HG03457 (cell line): ENCODE measurements around the gene TRIM67.

Experiments used
- ATAC-seq: cut with Tn5 transposase; IDR thresholded peaks from one replicate; pipeline ENCODE4 v1.9.1; 2021; ENCODE audit warnings: moderate number of reproducible peaks; ENCODE audit not compliant: unreplicated experiment

TRIM67 gene

GRCh38 chr1:231231511-231231910, 69.7 kb downstream of the TRIM67 start:
- no peak for ATAC-seq

DNA sequence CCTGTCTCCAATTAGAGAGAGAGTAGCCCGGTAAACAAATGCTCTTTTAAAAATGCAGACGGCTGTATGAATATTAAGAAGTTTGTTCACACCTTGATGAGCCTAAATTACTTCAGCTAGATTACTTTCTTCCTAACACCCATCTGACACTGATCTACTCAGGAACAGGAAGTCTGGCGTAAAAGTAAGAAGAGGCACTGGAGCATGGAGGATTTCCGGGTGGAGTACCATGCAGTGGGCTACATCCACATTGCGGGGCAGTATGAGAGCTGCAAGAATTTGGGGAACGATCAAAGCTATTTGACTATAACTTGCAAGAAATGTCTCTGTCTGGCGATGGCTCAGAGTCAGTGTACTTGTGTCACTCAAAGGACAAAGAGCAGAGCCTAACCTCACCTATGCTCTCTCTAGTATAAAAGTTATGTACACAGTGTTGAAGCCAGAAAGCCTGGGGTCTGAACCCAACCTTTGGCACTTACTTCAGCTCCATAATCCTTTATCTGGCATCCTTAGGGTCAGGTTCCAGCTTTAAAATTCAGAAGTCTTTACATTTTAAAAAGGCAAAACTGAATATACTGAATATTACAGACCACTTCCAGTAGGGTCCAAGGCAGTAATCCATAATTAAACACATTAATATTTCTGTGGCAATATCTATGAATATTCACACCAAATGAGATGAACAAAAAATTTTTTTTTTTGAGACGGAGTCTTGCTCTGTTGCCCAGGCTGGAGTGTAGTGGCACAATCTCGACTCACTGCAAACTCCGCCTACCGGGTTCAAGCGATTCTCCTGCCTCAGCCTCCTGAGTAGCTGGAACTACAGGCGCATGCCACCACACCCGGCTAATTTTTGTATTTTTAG, 71.2 kb downstream of the TRIM67 start:
- no peak for ATAC-seq

DNA sequence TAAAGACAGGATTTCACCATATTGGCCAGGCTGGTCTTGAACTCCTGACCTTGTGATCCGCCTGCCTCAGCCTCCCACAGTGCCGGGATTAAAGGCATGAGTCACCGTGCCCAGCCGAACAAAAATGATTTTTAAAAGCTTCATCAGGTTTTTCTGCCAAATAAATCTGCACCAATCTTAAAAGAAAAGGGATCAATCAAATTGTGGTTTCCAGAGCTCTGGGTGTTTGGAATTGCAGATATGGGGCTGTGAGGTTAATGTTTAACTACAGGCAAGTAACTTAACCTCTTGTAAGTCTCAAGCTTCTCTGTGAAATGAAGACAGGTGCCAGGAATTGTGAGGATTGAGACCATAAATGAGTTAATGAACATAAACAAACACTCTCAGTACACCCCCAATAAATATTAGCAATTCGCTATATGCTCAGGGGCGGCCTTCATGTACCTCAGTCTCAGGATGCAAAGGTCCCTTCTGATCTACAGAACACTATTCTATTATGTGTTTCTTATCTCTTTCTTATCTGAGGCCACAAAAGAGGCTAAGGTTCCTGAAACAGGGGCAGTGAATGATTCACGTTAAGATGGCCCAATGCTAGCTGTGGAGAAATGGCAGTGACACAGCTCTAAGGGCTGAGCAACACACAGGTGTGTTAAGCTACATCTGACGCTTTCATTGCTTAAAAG, 72.0 kb downstream of the TRIM67 start:
- ATAC-seq, result no peak

- no peak for ATAC-seq
Observed at GRCh38 chr1:231234506-231234905, 72.6 kb downstream of the TRIM67 start.

DNA sequence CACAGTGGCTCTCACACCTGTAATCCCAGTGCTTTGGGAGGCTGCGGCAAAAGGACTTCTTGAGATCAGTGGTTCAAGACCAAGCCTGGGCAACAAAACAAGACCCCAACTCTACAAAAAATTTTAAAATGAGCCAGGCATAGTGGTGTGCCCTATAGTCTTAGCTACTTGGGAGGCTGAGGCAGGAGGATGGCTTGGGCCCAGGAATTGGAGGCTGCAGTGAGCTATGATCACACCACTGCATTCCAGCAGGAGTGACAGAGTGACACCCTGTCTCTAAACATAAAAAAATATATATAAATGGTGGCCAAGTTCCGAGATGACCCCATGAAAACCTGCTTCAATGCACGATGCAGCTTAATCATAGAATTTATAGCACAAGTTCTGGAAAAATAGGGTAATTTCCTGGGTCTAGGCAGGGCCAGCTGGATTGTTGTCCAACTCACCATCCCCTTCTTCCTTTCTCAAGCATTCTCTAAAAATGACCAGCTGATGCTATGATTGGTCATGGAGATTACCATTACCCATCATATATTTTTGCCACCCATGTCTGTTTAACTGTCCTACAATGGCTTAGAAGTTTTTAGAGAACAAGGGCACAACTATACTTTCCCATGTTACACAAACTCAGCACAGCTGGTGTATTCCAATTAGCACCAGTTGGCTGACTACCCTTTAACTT, 73.8 kb downstream of the TRIM67 start:
- ATAC-seq, result no peak

- no peak for ATAC-seq
Observed at GRCh38 chr1:231236208-231236591, 74.3 kb downstream of the TRIM67 start.

DNA sequence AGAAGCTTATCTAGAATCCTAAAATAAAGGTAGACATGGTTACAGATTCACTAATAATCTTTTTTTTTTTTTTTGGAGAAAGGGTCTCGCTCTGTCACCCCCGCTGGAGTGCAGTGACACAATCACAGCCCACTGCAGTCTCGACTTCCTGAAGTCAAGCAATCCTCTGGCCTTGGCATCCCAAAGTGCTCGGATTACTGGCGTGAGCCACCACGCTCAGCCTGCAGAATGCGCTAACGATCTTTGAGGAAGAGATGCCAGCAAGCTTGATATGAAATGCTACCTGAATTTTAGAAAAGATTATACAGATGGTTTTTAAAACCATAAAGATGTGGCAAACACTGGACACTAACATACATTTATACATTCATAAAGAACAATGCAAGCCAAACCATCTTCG, 75.1 kb downstream of the TRIM67 start:
- no peak for ATAC-seq

- no peak for ATAC-seq
Observed at GRCh38 chr1:231238298-231238697, 76.4 kb downstream of the TRIM67 start.

DNA sequence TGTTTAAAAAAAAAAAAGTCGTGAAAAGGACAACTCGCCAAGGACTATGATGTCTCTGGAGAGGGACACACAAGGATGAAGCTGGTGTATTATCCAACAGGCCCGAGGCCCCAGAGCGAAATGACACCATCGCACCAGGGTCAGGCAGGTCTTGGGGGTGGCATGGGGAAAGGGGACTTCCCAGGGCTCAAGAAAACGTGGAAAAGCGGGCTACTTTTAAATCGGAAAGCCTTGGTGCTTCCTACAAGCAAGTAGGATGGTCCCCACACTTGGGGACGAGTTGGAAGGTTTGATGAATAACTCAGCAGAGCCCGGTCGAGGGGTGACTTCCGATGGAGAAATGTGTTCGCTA, 78.6 kb downstream of the TRIM67 start:
- no peak for ATAC-seq

- peak; percentile 90 for ATAC-seq
Observed at GRCh38 chr1:231240883-231241735, 79.3 kb downstream of the TRIM67 start, which contains the start of gene GNPAT. TSS of gene GNPAT (plus strand) at chr1:231241212. CDS start at chr1:231241379, 167 bp downstream.

- ATAC-seq, result no peak
Observed at GRCh38 chr1:231241750-231242149, 79.9 kb downstream of the TRIM67 start.

GRCh38 chr1:231242516-231243198, 80.8 kb downstream of the TRIM67 start:
- ATAC-seq, result no peak

DNA sequence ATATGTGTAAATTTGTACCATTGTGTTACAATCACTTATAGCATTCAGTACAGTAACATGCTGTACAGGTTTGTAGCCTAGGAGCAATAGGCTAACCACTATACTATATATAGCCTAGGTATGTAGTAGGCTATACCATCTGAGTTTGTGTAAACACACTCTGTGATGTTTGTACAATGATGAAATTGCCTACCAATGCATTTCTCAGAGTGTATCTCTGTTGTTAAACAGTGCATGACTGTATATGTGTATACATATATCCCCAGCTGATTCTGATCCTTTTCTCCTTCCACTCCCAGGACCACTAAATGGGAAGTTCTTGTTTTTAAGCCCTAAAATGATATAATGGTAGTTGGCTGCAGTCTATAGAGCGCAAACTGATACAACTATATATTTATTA, 86.9 kb downstream of the TRIM67 start:
- no peak for ATAC-seq

DNA sequence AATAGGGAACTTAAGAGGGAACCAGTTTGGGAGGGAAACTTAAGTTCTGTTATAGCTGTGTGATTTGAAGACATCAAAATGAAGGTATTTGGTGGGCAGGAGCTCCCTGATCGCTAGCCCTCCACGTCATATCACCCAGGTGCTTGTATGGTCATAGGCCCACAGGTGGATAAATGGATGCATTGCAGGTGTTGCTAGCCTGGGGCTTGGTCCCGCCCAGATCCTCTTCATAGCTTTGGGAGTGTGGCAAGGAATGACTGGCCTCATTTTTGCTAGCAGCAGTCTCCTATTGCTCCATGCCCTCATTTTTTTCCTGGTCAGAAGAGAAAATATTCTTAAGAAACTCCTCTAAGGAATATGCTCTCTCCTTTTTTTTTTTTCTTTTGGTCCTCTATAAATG, 90.5 kb downstream of the TRIM67 start:
- no peak for ATAC-seq

DNA sequence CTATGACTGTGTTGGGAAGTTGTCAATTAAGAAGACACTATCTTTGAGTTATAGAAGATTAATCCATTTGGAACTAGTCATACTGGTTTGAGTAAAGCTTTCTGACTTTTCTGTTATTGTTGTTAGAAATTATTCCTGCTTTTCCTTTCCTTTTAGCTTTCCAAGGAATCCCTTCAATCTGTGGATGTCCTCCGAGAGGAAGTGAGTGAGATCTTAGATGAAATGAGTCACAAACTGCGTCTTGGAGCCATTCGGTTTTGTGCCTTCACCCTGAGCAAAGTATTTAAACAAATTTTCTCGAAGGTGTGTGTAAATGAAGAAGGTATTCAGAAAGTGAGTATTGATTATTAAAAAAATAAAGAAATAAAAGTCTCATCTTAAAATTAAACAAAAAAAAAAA, 98.5 kb downstream of the TRIM67 start:
- no peak for ATAC-seq

DNA sequence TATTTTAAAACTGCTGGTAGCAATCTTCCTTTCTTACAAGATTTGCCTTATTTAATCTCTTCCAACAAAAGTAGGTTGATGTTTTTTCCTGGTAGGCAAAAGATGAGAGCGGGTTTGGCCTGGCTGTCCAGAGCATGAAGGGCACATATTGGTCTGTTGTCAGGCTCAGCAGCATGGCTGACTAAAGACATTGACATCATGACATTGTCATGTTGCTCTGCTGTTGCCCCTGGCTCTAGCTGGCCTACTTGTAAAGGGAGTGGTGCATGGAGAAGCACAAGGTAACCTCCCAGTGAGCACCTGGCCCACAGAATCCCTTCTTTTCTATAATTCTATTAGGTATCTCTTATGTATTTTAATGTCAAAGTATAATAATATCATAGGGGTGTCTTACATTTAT, 102.8 kb downstream of the TRIM67 start:
- no peak for ATAC-seq

DNA sequence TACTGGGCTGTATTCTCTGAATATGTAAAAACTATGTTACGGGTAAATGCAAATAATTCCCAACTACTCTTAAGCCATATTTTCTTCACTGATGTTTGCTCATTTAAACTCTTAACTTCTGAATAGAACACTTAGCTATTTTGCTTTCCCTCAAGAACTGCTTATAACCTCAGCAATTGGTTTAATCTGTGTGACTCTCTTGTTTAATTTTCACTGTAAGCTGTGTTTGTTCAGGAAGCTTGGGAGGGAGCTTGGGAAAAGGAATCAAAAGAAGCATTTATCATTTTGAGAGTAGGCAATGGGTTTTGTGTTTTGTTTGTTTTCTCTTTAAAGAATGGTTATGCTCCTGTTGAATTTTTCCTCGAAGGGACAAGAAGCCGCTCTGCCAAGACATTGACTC, 103.5 kb downstream of the TRIM67 start:
- no peak for ATAC-seq

- ATAC-seq, result no peak
Observed at GRCh38 chr1:231266811-231267322, 105.0 kb downstream of the TRIM67 start.
